ENCODE measurements around the gene PLOD3. TPM values are rescaled to one million over a fixed set of nuclear protein-coding genes. Genes with fewer than 3 reads are reported as not detected.

PLOD3 gene
- total RNA-seq, 2 donors from 2014 or later: 23.9 to 56.0 TPM

DNA sequence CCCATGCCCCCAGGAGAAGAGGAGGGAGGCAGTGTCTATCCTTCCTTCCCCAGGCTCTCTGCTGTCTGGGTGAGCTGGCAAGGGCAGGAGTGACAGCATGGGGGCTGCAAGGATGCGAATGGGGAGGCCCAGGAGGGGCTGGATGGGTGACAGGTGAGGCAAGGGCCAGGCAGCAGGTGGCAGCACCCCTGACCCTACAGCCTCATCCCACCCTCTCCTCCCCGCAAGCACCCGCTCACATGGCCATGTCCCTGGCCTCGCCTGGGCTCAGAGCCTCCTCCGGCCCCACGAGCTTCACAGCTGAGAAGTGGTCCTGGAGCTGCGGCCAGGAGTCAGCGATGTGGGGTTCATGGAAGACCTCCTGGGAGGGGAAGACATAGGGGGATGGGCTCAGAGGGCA lies 5.4 kb downstream of the PLOD3 start:
- H3K4me3 ChIP-seq: no peak overlapping the region
- 93 to 98% methylated on average over 5 to 8 of the region's 8 CpGs for WGBS, 2 donors
- no peak overlapping the region for H3K27ac ChIP-seq
- DNase-seq (no peak), ATAC-seq (no peak)
- peaks cover 24% of the 10 kb centered on the region for H3K4me1 ChIP-seq
- H3K27me3 ChIP-seq: no peaks in the 10 kb centered on the region
- no peaks in the 10 kb centered on the region for H3K9me3 ChIP-seq
- intact Hi-C loops (cut with DNase I): no loop called here
- TF ChIP-seq POLR2A (IDR thresholded peaks at IDR 0.05): no peak
- TF ChIP-seq, protein P1, sequence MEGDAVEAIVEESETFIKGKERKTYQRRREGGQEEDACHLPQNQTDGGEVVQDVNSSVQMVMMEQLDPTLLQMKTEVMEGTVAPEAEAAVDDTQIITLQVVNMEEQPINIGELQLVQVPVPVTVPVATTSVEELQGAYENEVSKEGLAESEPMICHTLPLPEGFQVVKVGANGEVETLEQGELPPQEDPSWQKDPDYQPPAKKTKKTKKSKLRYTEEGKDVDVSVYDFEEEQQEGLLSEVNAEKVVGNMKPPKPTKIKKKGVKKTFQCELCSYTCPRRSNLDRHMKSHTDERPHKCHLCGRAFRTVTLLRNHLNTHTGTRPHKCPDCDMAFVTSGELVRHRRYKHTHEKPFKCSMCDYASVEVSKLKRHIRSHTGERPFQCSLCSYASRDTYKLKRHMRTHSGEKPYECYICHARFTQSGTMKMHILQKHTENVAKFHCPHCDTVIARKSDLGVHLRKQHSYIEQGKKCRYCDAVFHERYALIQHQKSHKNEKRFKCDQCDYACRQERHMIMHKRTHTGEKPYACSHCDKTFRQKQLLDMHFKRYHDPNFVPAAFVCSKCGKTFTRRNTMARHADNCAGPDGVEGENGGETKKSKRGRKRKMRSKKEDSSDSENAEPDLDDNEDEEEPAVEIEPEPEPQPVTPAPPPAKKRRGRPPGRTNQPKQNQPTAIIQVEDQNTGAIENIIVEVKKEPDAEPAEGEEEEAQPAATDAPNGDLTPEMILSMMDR (IDR thresholded peaks at IDR 0.05): no peak
- peaks cover 9 to 15% of the 10 kb centered on the region in 2 donors for H3K36me3 ChIP-seq (replicated peaks in 1 of 2; ENCODE audit: insufficient read depth in 1 of 2, low read depth in 2 of 2)

DNA sequence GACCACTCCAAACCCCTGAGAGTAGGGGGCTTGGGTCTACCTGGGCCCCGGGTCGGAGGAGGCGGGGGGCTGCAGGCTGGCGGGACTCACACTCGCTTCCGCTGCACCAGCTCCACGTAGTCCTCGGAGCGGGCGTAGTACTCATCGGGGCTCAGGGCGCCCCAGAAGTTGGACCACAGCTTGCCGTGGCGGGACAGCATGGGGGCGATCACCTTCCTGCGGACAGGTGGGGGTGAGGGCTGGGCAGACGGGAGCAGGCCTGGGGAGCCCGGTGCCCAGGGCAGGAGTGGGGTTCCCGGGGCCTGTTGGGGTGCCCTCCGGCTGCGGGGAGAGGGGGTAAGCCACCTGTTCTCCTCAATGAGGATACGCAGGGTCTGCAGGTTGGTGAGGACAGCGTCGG lies 5.9 kb downstream of the PLOD3 start:
- Histone ChIP-seq H3K27ac (no peak overlapping the region), H3K36me3 (replicated peaks in 1 of 2; ENCODE audit: insufficient read depth in 1 of 2, low read depth in 2 of 2) (peaks cover 9 to 15% of the 10 kb centered on the region in 2 donors), H3K27me3 (no peaks in the 10 kb centered on the region), H3K4me3 (no peak overlapping the region), H3K9me3 (no peaks in the 10 kb centered on the region), H3K4me1 (peaks cover 19% of the 10 kb centered on the region)
- intact Hi-C loops (cut with DNase I): no loop called here
- ATAC-seq (no peak), DNase-seq (no peak)
- 98 to 100% methylated on average over 7 to 21 of the region's 24 CpGs for WGBS, 2 donors
- no peak for TF ChIP-seq POLR2A (IDR thresholded peaks at IDR 0.05)
- TF ChIP-seq, protein P1 (IDR thresholded peaks at IDR 0.05): no peak

DNA sequence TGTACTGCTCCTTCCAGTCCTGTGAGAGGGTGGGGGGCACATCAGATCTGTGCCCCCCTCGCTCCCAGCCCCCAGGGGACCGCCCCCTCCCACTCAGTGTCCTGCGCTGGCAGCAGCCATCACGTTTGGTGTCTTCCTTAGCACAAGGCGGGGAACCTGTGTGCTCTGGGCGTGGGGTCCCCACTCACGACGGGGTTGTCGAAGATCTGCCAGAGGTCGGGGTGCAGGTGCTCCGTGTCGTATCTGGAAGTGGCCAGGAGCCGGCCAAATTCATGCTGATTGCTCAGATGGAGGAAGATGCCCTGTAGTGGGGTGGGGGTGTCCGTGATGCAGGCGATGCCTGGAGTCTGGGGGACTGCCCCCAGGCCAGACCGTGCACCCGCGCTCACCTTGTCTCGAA lies 7.2 kb downstream of the PLOD3 start:
- TF ChIP-seq POLR2A (IDR thresholded peaks at IDR 0.05): no peak
- TF ChIP-seq, protein P1 (IDR thresholded peaks at IDR 0.05): no peak
- 93% methylated on average over 19 of the region's 19 CpGs; no CpG with 5 or more reads in 1 of the 2 donors for WGBS, 2 donors
- Histone ChIP-seq H3K36me3 (replicated peaks in 1 of 2; ENCODE audit: insufficient read depth in 1 of 2, low read depth in 2 of 2) (peaks cover 9 to 15% of the 10 kb centered on the region in 2 donors), H3K4me1 (peaks cover 5% of the 10 kb centered on the region), H3K27me3 (no peaks in the 10 kb centered on the region), H3K27ac (no peak overlapping the region), H3K4me3 (no peak overlapping the region), H3K9me3 (no peaks in the 10 kb centered on the region)
- no peak for DNase-seq
- ATAC-seq: no peak
- intact Hi-C loops (cut with DNase I): no loop called here

DNA sequence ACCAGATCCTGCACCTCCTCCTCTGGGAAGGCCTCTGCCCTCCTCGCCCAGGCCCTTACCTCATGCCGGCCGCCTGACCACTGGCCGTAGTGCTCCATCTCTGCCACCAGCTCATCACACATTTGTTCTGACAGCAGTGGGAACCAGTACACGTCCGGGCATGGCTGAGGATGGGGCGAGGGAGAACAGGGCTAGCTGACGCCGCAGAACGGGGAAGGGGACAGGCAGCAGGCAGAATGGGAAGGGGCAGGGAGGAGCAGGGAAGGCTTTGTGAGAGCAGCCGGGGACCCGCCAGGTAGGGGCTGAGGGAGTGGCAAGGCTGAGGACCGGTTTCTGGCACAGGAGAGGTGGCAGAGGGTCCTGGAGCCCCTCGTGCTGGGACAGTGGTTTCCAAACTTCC lies 8.6 kb downstream of the PLOD3 start:
- H3K4me3 ChIP-seq: no peak overlapping the region
- no peaks in the 10 kb centered on the region for H3K27me3 ChIP-seq
- H3K36me3 ChIP-seq (replicated peaks in 1 of 2; ENCODE audit: insufficient read depth in 1 of 2, low read depth in 2 of 2): peaks cover 9 to 15% of the 10 kb centered on the region in 2 donors
- no peaks in the 10 kb centered on the region for H3K4me1 ChIP-seq
- intact Hi-C loops (cut with DNase I): no loop called here
- ATAC-seq (no peak), DNase-seq (no peak)
- TF ChIP-seq POLR2A (IDR thresholded peaks at IDR 0.05): no peak
- TF ChIP-seq, protein P1 (IDR thresholded peaks at IDR 0.05): no peak
- H3K27ac ChIP-seq: no peak overlapping the region
- 90 to 97% methylated on average over 13 to 14 of the region's 14 CpGs for WGBS, 2 donors
- no peaks in the 10 kb centered on the region for H3K9me3 ChIP-seq

DNA sequence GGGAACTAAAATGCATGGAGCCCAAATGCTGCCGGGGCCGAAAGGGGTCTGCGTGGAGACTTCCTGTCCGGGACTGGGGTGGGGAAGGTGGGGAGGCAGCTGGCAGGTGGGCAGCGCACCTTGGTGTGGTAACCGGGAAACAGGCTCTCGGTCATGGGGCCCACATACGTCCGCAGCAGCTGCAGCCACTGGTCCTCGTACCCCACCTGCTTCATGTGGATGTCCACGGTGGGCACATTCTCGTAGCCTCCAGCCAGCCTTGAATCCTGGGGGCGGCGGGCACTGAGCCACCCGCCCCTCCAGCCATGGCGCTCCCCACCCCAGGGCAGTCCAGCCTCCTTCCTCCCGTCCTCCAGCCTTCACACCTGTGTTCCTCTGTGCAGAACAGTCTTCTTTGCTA lies 9.9 kb downstream of the PLOD3 start:
- intact Hi-C loops (cut with DNase I): no loop called here

More for the DNA sequence above, 9.9 kb downstream of the PLOD3 start:
- 90 to 92% methylated on average over 9 of the region's 17 CpGs for WGBS, 2 donors
- Histone ChIP-seq H3K27ac (no peak overlapping the region), H3K4me3 (no peak overlapping the region), H3K27me3 (peaks cover 0 to 2% of the 10 kb centered on the region in 2 donors), H3K36me3 (replicated peaks in 1 of 2; ENCODE audit: insufficient read depth in 1 of 2, low read depth in 2 of 2) (peaks cover 9 to 15% of the 10 kb centered on the region in 2 donors), H3K4me1 (no peaks in the 10 kb centered on the region), H3K9me3 (no peaks in the 10 kb centered on the region)
- TF ChIP-seq POLR2A (IDR thresholded peaks at IDR 0.05): no peak
- TF ChIP-seq, protein P1 (IDR thresholded peaks at IDR 0.05): no peak
- no peak for DNase-seq
- ATAC-seq: no peak
